Osteoblast (primary cell): ENCODE data around the gene CCDC120. TPM values are rescaled to one million over a fixed set of nuclear protein-coding genes. Genes with fewer than 3 reads are reported as not detected.

ENCODE experiments used
- DNase-seq: peaks from one replicate; pipeline ENCODE4 v3.0.0; 2011; ENCODE audit warnings: low spot score, mixed read lengths; ENCODE audit not compliant: insufficient read length; ENCODE audit errors: missing footprints
- H2AFZ ChIP-seq: 2 replicates; pipeline ENCODE4 v1.6.0; 2011; ENCODE audit warnings: mild to moderate bottlenecking, low read length
- H3K27ac ChIP-seq: 2 replicates; pipeline ENCODE4 v1.5.1; 2011; ENCODE audit warnings: mild to moderate bottlenecking, low read depth, low read length, moderate library complexity
- H3K27me3 ChIP-seq: 2 replicates; pipeline ENCODE4 v1.6.0; 2012; ENCODE audit warnings: mild to moderate bottlenecking, control low read depth, inconsistent platforms, low read length, moderate library complexity; ENCODE audit not compliant: insufficient read depth
- H3K36me3 ChIP-seq: 2 replicates; pipeline ENCODE4 v1.5.1; 2011; ENCODE audit warnings: mild to moderate bottlenecking, low read length, control low read depth, moderate library complexity; ENCODE audit not compliant: insufficient read depth
- H3K4me1 ChIP-seq: 2 replicates; pipeline ENCODE4 v1.5.1; 2011; ENCODE audit warnings: mild to moderate bottlenecking, low read length, control low read depth, moderate library complexity; ENCODE audit not compliant: insufficient read depth
- H3K4me2 ChIP-seq: 2 replicates; pipeline ENCODE4 v1.6.0; 2011; ENCODE audit warnings: mild to moderate bottlenecking, low read length; ENCODE audit not compliant: insufficient read depth
- H3K4me3 ChIP-seq: fragments of 200-600 bp; sonication (generic); 3 replicates; pipeline ENCODE4 v1.5.1; 2012; ENCODE audit warnings: mild to moderate bottlenecking, low read length, inconsistent platforms; ENCODE audit not compliant: insufficient read depth
- H3K79me2 ChIP-seq: 2 replicates; pipeline ENCODE4 v1.6.0; 2012; ENCODE audit warnings: mild to moderate bottlenecking, low read length, control low read depth, inconsistent platforms; ENCODE audit not compliant: insufficient read depth
- H3K9me3 ChIP-seq: 2 replicates; pipeline ENCODE4 v1.5.1; 2011; ENCODE audit warnings: low read depth, low read length, control low read depth
- H4K20me1 ChIP-seq: 2 replicates; pipeline ENCODE4 v1.6.0; 2012; ENCODE audit warnings: mild to moderate bottlenecking, low read length, control low read depth; ENCODE audit not compliant: insufficient read depth
- total RNA-seq: library from RNA; depleted of rRNA; stranded (reverse); fragments of >200 nt; gene quantifications from 2 replicates; pipeline ENCODE4 v1.2.3, GENCODE V29; 2012
- TF ChIP-seq, protein P1 (sequence below): IDR thresholded peaks from 2 replicates; pipeline ENCODE4 v1.5.1; 2011; ENCODE audit warnings: mild to moderate bottlenecking, low read depth, low read length, moderate library complexity; ENCODE audit errors: extremely low read depth

Gene CCDC120
- total RNA-seq, 1 donor = 1.1 TPM

DNA sequence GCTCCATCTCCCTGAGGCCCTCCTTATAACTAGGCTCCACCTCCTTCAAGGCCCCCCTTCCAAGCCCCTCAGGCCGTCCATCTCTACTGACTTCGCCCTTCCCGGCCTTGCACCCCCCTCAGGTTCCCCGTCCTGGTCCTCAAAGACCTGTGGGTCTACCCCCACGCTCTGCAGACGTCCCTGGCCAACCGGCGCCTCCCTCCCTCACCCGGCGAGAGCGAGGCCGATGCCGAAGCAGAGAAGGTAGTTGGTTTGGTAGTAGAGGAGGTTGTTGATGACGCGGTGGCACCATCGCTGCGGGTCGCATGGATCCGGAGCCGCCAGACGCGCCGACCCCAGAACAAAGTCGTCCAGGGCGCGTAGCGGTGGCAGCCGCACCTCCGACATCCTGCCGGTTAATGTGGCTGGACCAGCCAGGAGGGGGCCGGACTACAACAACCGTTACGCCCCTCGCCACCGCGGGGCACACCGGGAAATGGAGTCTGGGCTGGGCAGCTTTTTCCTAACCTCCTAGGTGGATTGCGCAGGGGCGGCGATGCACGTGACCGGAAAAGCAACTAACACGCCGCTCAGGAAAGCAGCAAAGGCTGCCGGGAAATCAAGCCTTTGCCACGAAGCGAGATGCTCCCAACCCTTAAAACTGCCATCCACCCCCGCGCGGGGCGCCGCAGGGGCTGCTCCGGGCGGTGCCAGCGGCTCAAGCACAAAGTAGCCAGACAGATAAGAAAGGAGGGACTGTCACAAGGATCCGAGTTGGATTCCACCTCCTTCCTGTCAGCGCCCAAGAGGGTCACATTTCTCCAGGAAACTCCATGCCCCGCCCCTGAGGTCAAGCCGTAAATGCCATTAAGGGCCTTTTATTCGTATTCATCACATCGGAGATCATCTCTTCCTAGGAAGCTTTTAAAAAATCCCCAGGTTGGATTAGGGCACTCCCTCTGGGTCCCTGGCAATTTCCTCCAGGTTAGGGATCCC is 15.1 kb downstream of the CCDC120 start, which contains the start of gene PRAF2:
PRAF2 (minus strand) TSS at position 402 of the 975 bp plus-strand sequence; CDS start at position 387, 15 bp downstream.
- peak within 1 kb of the TSS; percentile 80 for H3K4me2 ChIP-seq
- H3K9me3 ChIP-seq = no peaks in the 10 kb centered on the region
- TF ChIP-seq, protein P1, sequence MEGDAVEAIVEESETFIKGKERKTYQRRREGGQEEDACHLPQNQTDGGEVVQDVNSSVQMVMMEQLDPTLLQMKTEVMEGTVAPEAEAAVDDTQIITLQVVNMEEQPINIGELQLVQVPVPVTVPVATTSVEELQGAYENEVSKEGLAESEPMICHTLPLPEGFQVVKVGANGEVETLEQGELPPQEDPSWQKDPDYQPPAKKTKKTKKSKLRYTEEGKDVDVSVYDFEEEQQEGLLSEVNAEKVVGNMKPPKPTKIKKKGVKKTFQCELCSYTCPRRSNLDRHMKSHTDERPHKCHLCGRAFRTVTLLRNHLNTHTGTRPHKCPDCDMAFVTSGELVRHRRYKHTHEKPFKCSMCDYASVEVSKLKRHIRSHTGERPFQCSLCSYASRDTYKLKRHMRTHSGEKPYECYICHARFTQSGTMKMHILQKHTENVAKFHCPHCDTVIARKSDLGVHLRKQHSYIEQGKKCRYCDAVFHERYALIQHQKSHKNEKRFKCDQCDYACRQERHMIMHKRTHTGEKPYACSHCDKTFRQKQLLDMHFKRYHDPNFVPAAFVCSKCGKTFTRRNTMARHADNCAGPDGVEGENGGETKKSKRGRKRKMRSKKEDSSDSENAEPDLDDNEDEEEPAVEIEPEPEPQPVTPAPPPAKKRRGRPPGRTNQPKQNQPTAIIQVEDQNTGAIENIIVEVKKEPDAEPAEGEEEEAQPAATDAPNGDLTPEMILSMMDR = no peak
- peak within 1 kb of the TSS; percentile 71 for H3K27ac ChIP-seq
- H2AFZ ChIP-seq = peak within 1 kb of the TSS; percentile 59
- H3K27me3 ChIP-seq = no peaks in the 10 kb centered on the region
- peaks cover 6% of the 10 kb centered on the region for H3K36me3 ChIP-seq
- H4K20me1 ChIP-seq = no peaks in the 10 kb centered on the region
- H3K4me1 ChIP-seq = peaks cover 6% of the 10 kb centered on the region
- peak within 1 kb of the TSS; percentile 86 for H3K4me3 ChIP-seq
- H3K79me2 ChIP-seq = peaks cover 26% of the 10 kb centered on the region
- DNase-seq = peak; percentile 99

DNA sequence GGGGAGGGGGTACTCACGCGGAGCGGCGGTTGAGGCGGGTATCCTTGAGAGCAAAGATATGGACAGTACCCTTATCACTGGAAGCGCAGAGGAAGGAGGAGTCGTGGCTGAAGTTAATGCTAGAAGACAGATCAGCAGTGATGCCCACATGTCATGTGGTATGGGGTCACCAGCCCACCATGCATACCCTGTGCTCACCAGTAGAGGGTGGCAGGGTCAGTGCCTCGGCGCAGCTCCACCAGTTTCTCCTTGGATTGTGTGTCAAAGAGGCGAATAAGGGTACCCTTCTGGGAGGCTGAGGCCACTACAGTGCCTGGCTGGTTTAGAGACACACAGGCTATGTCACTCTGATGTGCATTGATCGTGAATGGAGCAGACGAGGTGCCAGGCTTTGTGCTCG is 16.5 kb downstream of the CCDC120 start:
- Histone ChIP-seq H3K27ac (no peak overlapping the region), H3K9me3 (no peaks in the 10 kb centered on the region), H3K4me2 (no peak overlapping the region), H3K4me3 (no peak overlapping the region), H3K36me3 (peaks cover 3% of the 10 kb centered on the region), H2AFZ (no peak overlapping the region), H3K27me3 (no peaks in the 10 kb centered on the region), H3K79me2 (peaks cover 33% of the 10 kb centered on the region), H4K20me1 (no peaks in the 10 kb centered on the region), H3K4me1 (peaks cover 6% of the 10 kb centered on the region)
- TF ChIP-seq, protein P1 = no peak
- DNase-seq = peak; percentile 49

DNA sequence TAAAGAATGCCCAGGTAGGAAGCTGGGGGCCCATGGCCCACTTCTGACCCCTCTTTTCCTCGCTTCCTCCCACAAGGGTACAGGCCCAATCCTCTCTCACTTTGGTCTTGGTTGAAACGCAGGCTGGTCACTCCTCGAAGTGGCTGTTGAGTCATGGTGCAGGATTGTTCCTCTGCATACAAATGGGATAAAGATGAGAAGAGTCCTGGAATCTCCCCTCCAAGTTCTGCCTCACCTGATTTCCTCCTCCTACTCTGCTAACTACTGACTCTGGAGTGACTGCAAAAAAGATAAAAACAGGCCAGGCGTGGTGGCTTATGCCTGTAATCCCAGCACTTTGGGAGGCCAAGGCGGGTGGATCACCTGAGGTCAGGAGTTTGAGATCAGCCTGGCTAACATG is 19.1 kb downstream of the CCDC120 start:
- no peak overlapping the region for H3K4me2 ChIP-seq
- H3K4me3 ChIP-seq = no peak overlapping the region
- peaks cover 19% of the 10 kb centered on the region for H3K79me2 ChIP-seq
- no peaks in the 10 kb centered on the region for H3K9me3 ChIP-seq
- peaks cover 3% of the 10 kb centered on the region for H3K36me3 ChIP-seq
- H3K27ac ChIP-seq = no peak overlapping the region
- no peaks in the 10 kb centered on the region for H4K20me1 ChIP-seq
- H2AFZ ChIP-seq = no peak overlapping the region
- peaks cover 3% of the 10 kb centered on the region for H3K4me1 ChIP-seq
- TF ChIP-seq, protein P1 = no peak
- peak; percentile 58 for DNase-seq
- no peaks in the 10 kb centered on the region for H3K27me3 ChIP-seq
